HCT116 (cell line): Measurements from ENCODE around the gene COL1A1.

Experiments used
- EGR1 ChIP-seq: IDR thresholded peaks from 2 replicates; pipeline ENCODE4 v1.6.1; 2012; ENCODE audit warnings: low read depth
- EZH2 ChIP-seq: fragments of 200-600 bp; sonication (generic); IDR thresholded peaks from 2 replicates; pipeline ENCODE4 v1.6.1; 2017; ENCODE audit warnings: antibody characterized with exemption, mixed run types
- POLR2A ChIP-seq: IDR thresholded peaks from 2 replicates; pipeline ENCODE4 v1.7.0; 2011; ENCODE audit warnings: borderline replicate concordance; ENCODE audit not compliant: insufficient read depth, insufficient read length; ENCODE audit errors: extremely low read depth
- POLR2AphosphoS5 ChIP-seq: IDR thresholded peaks from 2 replicates; pipeline ENCODE4 v1.6.1; 2011; ENCODE audit warnings: mild to moderate bottlenecking, low read depth, low read length, moderate library complexity
- RAD21 ChIP-seq: IDR thresholded peaks from 2 replicates; pipeline ENCODE4 v1.6.1; 2012; ENCODE audit warnings: low read depth, mild to moderate bottlenecking
- SP1 ChIP-seq: IDR thresholded peaks from 2 replicates; pipeline ENCODE4 v1.6.1; 2012; ENCODE audit warnings: low read depth
- TCF7L2 ChIP-seq: IDR thresholded peaks from 2 replicates; pipeline ENCODE4 v1.7.0; 2011; ENCODE audit warnings: borderline replicate concordance, inconsistent platforms; ENCODE audit not compliant: insufficient read depth, insufficient read length; ENCODE audit errors: extremely low read depth
- YY1 ChIP-seq: IDR thresholded peaks from 2 replicates; pipeline ENCODE4 v1.6.1; 2011; ENCODE audit warnings: low read length, low read depth, moderate library complexity, mild to moderate bottlenecking; ENCODE audit not compliant: insufficient replicate concordance; ENCODE audit errors: extremely low read depth
- ZNF274 ChIP-seq: fragments of 200-500 bp; sonication (Bioruptor generic); IDR thresholded peaks from 2 replicates; pipeline ENCODE4 v1.6.1; 2014; ENCODE audit warnings: mild to moderate bottlenecking, low read depth, low read length, inconsistent platforms
- TF ChIP-seq, protein P1 (sequence below), 3 experiments: fragments of 200-600 bp in 1 of 3; sonication (generic) in 1 of 3; IDR thresholded peaks in 2 of 3; conservative IDR thresholded peaks in 1 of 3; 2 replicates each; pipeline ENCODE4 v1.5.1; 2012 to 2017; ENCODE audit warnings: low read depth in 2 of 3, low read length in 2 of 3, antibody characterized with exemption in 1 of 3, borderline replicate concordance in 1 of 3, control low read depth in 1 of 3, mild to moderate bottlenecking in 1 of 3, mixed read lengths in 1 of 3, mixed run types in 1 of 3, moderate library complexity in 1 of 3; ENCODE audit not compliant: insufficient read depth in 1 of 3
- TF ChIP-seq, protein P2 (sequence below): IDR thresholded peaks from 2 replicates; pipeline ENCODE4 v1.6.1; 2012; ENCODE audit warnings: low read depth
- TF ChIP-seq, protein P3 (sequence below): IDR thresholded peaks from 2 replicates; pipeline ENCODE4 v1.6.1; 2011; ENCODE audit warnings: mild to moderate bottlenecking, low read length, moderate library complexity; ENCODE audit not compliant: insufficient replicate concordance; ENCODE audit errors: extremely low read depth

DNA sequence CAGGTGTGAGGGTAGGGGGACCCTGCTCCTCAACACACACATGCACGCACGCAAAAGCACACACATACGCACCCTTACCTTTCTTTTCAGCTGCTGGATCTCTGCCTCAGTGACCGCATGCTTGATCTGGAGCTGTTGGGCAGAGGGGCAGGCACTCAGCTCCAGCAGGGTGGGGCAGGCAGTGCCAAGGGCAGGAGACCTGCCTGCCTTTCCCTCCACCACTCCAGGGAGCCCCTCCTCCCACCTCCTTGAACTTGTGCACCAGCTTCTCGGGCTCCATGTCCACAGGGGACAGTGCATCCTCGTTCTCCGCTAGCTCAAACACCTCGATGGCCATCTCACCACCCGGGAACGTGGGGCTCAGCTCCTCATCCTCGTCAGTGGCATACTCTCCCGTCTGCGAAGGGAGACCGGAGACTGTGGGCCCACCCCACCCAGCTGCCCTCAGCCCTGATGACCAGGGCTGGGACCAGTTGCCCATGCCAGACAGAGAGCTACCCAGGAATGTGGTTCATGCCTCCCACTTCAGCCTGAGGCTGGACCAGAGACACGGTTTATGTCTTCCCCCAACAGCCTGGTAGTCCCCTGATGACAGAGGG is 62.1 kb downstream of the COL1A1 start:
- no peak for TF ChIP-seq ZNF274
- TF ChIP-seq, protein P1, sequence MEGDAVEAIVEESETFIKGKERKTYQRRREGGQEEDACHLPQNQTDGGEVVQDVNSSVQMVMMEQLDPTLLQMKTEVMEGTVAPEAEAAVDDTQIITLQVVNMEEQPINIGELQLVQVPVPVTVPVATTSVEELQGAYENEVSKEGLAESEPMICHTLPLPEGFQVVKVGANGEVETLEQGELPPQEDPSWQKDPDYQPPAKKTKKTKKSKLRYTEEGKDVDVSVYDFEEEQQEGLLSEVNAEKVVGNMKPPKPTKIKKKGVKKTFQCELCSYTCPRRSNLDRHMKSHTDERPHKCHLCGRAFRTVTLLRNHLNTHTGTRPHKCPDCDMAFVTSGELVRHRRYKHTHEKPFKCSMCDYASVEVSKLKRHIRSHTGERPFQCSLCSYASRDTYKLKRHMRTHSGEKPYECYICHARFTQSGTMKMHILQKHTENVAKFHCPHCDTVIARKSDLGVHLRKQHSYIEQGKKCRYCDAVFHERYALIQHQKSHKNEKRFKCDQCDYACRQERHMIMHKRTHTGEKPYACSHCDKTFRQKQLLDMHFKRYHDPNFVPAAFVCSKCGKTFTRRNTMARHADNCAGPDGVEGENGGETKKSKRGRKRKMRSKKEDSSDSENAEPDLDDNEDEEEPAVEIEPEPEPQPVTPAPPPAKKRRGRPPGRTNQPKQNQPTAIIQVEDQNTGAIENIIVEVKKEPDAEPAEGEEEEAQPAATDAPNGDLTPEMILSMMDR (IDR thresholded peaks at IDR 0.05 in 2 of 3, conservative IDR thresholded peaks at IDR 0.05 in 1 of 3; ENCODE audit: borderline replicate concordance in 1 of 3, insufficient read depth in 1 of 3, low read depth in 2 of 3, low read length in 2 of 3): no peak
- no peak for TF ChIP-seq TCF7L2
- TF ChIP-seq EGR1: no peak
- TF ChIP-seq, protein P2, sequence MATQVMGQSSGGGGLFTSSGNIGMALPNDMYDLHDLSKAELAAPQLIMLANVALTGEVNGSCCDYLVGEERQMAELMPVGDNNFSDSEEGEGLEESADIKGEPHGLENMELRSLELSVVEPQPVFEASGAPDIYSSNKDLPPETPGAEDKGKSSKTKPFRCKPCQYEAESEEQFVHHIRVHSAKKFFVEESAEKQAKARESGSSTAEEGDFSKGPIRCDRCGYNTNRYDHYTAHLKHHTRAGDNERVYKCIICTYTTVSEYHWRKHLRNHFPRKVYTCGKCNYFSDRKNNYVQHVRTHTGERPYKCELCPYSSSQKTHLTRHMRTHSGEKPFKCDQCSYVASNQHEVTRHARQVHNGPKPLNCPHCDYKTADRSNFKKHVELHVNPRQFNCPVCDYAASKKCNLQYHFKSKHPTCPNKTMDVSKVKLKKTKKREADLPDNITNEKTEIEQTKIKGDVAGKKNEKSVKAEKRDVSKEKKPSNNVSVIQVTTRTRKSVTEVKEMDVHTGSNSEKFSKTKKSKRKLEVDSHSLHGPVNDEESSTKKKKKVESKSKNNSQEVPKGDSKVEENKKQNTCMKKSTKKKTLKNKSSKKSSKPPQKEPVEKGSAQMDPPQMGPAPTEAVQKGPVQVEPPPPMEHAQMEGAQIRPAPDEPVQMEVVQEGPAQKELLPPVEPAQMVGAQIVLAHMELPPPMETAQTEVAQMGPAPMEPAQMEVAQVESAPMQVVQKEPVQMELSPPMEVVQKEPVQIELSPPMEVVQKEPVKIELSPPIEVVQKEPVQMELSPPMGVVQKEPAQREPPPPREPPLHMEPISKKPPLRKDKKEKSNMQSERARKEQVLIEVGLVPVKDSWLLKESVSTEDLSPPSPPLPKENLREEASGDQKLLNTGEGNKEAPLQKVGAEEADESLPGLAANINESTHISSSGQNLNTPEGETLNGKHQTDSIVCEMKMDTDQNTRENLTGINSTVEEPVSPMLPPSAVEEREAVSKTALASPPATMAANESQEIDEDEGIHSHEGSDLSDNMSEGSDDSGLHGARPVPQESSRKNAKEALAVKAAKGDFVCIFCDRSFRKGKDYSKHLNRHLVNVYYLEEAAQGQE: no peak
- no peak for TF ChIP-seq EZH2
- TF ChIP-seq POLR2AphosphoS5: no peak
- no peak for TF ChIP-seq RAD21
- TF ChIP-seq, protein P3, sequence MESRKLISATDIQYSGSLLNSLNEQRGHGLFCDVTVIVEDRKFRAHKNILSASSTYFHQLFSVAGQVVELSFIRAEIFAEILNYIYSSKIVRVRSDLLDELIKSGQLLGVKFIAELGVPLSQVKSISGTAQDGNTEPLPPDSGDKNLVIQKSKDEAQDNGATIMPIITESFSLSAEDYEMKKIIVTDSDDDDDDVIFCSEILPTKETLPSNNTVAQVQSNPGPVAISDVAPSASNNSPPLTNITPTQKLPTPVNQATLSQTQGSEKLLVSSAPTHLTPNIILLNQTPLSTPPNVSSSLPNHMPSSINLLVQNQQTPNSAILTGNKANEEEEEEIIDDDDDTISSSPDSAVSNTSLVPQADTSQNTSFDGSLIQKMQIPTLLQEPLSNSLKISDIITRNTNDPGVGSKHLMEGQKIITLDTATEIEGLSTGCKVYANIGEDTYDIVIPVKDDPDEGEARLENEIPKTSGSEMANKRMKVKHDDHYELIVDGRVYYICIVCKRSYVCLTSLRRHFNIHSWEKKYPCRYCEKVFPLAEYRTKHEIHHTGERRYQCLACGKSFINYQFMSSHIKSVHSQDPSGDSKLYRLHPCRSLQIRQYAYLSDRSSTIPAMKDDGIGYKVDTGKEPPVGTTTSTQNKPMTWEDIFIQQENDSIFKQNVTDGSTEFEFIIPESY: no peak
- TF ChIP-seq SP1: no peak
- TF ChIP-seq POLR2A: no peak
- TF ChIP-seq YY1: no peak
